Neural progenitor cell (in vitro differentiated cells): Measurements from ENCODE around the gene COQ2. TPM values are rescaled to one million over a fixed set of nuclear protein-coding genes. Genes with fewer than 3 reads are reported as not detected.

Experiments used
- DNase-seq: peaks from one replicate; pipeline ENCODE4 v3.0.0-alpha.2; 2016; ENCODE audit warnings: low spot score
- H2AFZ ChIP-seq: fragments of 200-600 bp; sonication (generic); replicated peaks from 2 replicates; pipeline ENCODE4 v1.6.1; 2016; ENCODE audit warnings: antibody characterized with exemption
- H3F3A ChIP-seq: fragments of 200-600 bp; sonication (generic); 2 replicates; pipeline ENCODE4 v1.6.1; 2016; ENCODE audit warnings: antibody characterized with exemption, low read depth
- H3K27ac ChIP-seq: fragments of 200-600 bp; sonication (generic); 2 replicates; pipeline ENCODE4 v1.5.1; 2016; ENCODE audit warnings: mild to moderate bottlenecking
- H3K27me3 ChIP-seq: fragments of 200-600 bp; sonication (generic); 2 replicates; pipeline ENCODE4 v1.6.1; 2016; ENCODE audit warnings: mild to moderate bottlenecking, moderate library complexity
- H3K36me3 ChIP-seq: fragments of 200-600 bp; sonication (generic); 2 replicates; pipeline ENCODE4 v1.5.1; 2016
- H3K4me1 ChIP-seq: fragments of 200-600 bp; sonication (generic); 2 replicates; pipeline ENCODE4 v1.6.1; 2016; ENCODE audit warnings: mixed run types
- H3K4me2 ChIP-seq: fragments of 200-600 bp; sonication (generic); 2 replicates; pipeline ENCODE4 v1.6.1; 2016
- H3K4me3 ChIP-seq: fragments of 200-600 bp; sonication (generic); 2 replicates; pipeline ENCODE4 v1.5.1; 2016
- H3K79me2 ChIP-seq: fragments of 200-600 bp; sonication (generic); 2 replicates; pipeline ENCODE4 v1.6.1; 2016; ENCODE audit warnings: low read depth
- H3K9ac ChIP-seq: fragments of 200-600 bp; sonication (generic); 2 replicates; pipeline ENCODE4 v1.6.1; 2016
- H3K9me3 ChIP-seq: fragments of 200-600 bp; sonication (generic); 2 replicates; pipeline ENCODE4 v1.5.1; 2016; ENCODE audit warnings: low read depth
- H4K20me1 ChIP-seq: fragments of 200-600 bp; sonication (generic); 2 replicates; pipeline ENCODE4 v1.6.1; 2016; ENCODE audit warnings: low read depth
- H3K27ac Mint-ChIP-seq: 3 replicates; pipeline ENCODE4 v1.8.0; 2021; ENCODE audit warnings: mixed read lengths
- H3K27me3 Mint-ChIP-seq: 2 replicates; pipeline ENCODE4 v1.8.0; 2022; ENCODE audit warnings: low read depth, mild to moderate bottlenecking, inconsistent platforms, moderate library complexity, mixed read lengths; ENCODE audit not compliant: insufficient read depth
- H3K36me3 Mint-ChIP-seq: 3 replicates; pipeline ENCODE4 v1.8.0; 2021; ENCODE audit warnings: mixed read lengths
- H3K4me1 Mint-ChIP-seq: 3 replicates; pipeline ENCODE4 v1.8.0; 2021; ENCODE audit warnings: mixed read lengths
- H3K4me3 Mint-ChIP-seq: 3 replicates; pipeline ENCODE4 v1.8.0; 2021; ENCODE audit warnings: mild to moderate bottlenecking, moderate library complexity, mixed read lengths
- H3K9me3 Mint-ChIP-seq: 3 replicates; pipeline ENCODE4 v1.8.0; 2020; ENCODE audit warnings: mixed read lengths
- EZH2 ChIP-seq: fragments of 200-600 bp; sonication (generic); IDR thresholded peaks from 2 replicates; pipeline ENCODE4 v1.6.1; 2017; ENCODE audit warnings: antibody characterized with exemption, mild to moderate bottlenecking, moderate library complexity
- EZH2phosphoT487 ChIP-seq: fragments of 200-600 bp; sonication (generic); IDR thresholded peaks from 2 replicates; pipeline ENCODE4 v1.6.1; 2017; ENCODE audit warnings: antibody characterized with exemption
- total RNA-seq: library from RNA; depleted of rRNA; stranded (reverse); fragments of >200 nt; gene quantifications from 2 replicates; pipeline ENCODE4 v1.2.3, GENCODE V29; 2015; ENCODE audit warnings: low replicate concordance
- TF ChIP-seq, protein P1 (sequence below): fragments of 200-600 bp; sonication (generic); IDR thresholded peaks from 2 replicates; pipeline ENCODE4 v1.5.1; 2017; ENCODE audit warnings: antibody characterized with exemption, mild to moderate bottlenecking

Gene COQ2
- total RNA-seq, 1 donor from 2014 or later = 32.7 TPM

DNA sequence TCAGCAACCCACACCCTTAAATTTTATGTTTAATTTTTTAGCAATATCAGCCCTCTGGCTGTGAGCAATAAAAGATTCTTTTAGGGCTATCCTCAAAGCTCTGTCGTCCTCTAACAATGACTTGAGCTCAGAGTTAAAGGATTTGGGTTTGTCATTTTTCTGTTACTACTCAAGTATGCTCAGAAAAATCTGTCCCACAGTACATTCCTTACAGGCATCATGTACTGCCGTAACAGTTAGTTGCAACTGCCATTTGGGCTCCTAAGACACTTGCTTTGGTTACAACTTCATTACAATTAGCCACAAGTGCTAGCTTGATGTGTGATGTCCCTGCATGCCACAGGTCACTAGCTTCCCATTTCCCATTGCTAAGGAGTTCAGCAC, 33.2 kb downstream of the COQ2 start:
- Histone ChIP-seq H3K36me3 (no peaks in the 10 kb centered on the region), H3K27ac (no peak overlapping the region), H3K4me2 (no peak overlapping the region), H3K4me3 (no peak overlapping the region), H3K27me3 (no peaks in the 10 kb centered on the region), H3K9me3 (no peaks in the 10 kb centered on the region), H4K20me1 (no peaks in the 10 kb centered on the region), H3F3A (no peaks in the 10 kb centered on the region), H3K79me2 (no peaks in the 10 kb centered on the region), H3K4me1 (peaks cover 11% of the 10 kb centered on the region), H2AFZ (no peak overlapping the region), H3K9ac (no peak overlapping the region)
- Mint-ChIP-seq H3K4me3 (no peak overlapping the region), H3K36me3 (no peaks in the 10 kb centered on the region), H3K27me3 (no peaks in the 10 kb centered on the region), H3K4me1 (peaks cover 10% of the 10 kb centered on the region), H3K9me3 (no peaks in the 10 kb centered on the region), H3K27ac (no peak overlapping the region)
- no peak for DNase-seq
- TF ChIP-seq EZH2 (no peak), EZH2phosphoT487 (no peak)
- TF ChIP-seq, protein P1, sequence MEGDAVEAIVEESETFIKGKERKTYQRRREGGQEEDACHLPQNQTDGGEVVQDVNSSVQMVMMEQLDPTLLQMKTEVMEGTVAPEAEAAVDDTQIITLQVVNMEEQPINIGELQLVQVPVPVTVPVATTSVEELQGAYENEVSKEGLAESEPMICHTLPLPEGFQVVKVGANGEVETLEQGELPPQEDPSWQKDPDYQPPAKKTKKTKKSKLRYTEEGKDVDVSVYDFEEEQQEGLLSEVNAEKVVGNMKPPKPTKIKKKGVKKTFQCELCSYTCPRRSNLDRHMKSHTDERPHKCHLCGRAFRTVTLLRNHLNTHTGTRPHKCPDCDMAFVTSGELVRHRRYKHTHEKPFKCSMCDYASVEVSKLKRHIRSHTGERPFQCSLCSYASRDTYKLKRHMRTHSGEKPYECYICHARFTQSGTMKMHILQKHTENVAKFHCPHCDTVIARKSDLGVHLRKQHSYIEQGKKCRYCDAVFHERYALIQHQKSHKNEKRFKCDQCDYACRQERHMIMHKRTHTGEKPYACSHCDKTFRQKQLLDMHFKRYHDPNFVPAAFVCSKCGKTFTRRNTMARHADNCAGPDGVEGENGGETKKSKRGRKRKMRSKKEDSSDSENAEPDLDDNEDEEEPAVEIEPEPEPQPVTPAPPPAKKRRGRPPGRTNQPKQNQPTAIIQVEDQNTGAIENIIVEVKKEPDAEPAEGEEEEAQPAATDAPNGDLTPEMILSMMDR = no peak

DNA sequence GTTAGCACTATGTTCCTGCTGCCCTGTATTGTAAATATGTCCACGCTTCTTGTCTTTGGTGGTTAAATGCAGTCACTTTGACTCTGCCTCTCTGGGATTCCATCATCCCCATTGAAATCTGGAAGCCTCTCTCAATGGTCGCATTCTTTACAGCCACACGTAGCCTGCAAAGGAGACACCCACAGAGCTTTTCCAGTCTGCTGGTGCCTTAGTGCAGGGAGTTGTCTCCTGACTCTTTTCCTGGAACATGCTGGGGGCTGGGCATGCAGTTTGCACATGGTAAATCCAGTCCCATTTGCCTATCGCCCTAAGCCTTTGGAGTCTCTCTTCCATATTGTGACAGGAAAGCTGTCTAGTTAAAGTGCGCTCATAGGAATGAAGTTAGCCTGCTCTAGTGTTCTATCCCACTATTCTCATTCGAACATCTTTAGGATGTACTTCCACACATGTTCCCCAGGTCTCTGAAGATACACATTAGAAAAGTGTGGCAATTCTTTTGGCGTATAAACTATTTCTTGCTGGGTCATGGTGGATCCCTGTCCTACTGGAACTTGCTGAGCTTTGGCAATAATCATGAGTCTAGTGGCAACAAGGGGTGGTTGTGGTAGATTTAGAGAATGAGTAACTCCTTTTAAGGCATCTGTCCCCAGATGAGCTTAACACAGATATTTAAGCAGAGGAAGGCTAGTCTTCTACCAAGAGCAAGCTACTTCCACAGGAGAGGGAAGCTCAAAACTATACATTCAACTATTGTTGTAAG, 33.7 kb downstream of the COQ2 start:
- Histone ChIP-seq H3F3A (no peaks in the 10 kb centered on the region), H3K4me1 (peaks cover 11% of the 10 kb centered on the region), H3K27me3 (no peaks in the 10 kb centered on the region), H3K4me3 (no peak overlapping the region), H3K36me3 (no peaks in the 10 kb centered on the region), H3K79me2 (no peaks in the 10 kb centered on the region), H4K20me1 (no peaks in the 10 kb centered on the region), H3K4me2 (peak overlapping the region; percentile 47), H2AFZ (peak overlapping the region; percentile 77), H3K9me3 (no peaks in the 10 kb centered on the region), H3K9ac (no peak overlapping the region), H3K27ac (no peak overlapping the region)
- DNase-seq = peak; percentile 52
- Mint-ChIP-seq H3K27me3 (no peaks in the 10 kb centered on the region), H3K4me1 (peaks cover 10% of the 10 kb centered on the region), H3K4me3 (no peak overlapping the region), H3K36me3 (no peaks in the 10 kb centered on the region), H3K9me3 (no peaks in the 10 kb centered on the region), H3K27ac (no peak overlapping the region)
- TF ChIP-seq, protein P1 = no peak
- no peak for TF ChIP-seq EZH2phosphoT487
- no peak for TF ChIP-seq EZH2

DNA sequence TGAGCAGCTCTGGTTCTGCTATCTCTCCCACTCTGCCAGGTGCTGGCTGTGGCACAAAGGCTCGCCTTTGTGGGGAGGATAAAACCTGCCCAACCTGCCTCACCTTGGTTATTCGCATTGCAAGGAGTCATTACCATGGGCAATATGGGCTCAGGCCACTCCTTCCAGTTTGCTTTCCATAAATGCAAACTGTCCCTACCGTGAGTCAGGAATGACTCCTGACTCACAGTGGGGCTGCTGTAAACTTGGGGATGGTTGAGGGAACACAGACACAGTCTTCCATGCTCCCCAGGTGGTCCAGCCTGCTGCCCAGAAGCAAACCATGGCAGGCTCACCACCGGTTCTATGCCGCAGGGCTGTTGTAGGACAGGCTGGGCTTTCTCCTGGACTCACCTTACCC, 36.1 kb downstream of the COQ2 start:
- Mint-ChIP-seq H3K4me3 (no peak overlapping the region), H3K4me1 (peaks cover 10% of the 10 kb centered on the region), H3K9me3 (no peaks in the 10 kb centered on the region), H3K27ac (no peak overlapping the region), H3K36me3 (no peaks in the 10 kb centered on the region), H3K27me3 (no peaks in the 10 kb centered on the region)
- no peaks in the 10 kb centered on the region for H3K79me2 ChIP-seq
- no peak overlapping the region for H3K9ac ChIP-seq
- no peak overlapping the region for H3K4me3 ChIP-seq
- no peak overlapping the region for H3K4me2 ChIP-seq
- no peak overlapping the region for H2AFZ ChIP-seq
- TF ChIP-seq EZH2phosphoT487 (no peak), EZH2 (no peak)
- TF ChIP-seq, protein P1 = no peak
- no peak for DNase-seq
- peaks cover 11% of the 10 kb centered on the region for H3K4me1 ChIP-seq
- no peaks in the 10 kb centered on the region for H4K20me1 ChIP-seq
- no peaks in the 10 kb centered on the region for H3F3A ChIP-seq
- H3K27me3 ChIP-seq = no peaks in the 10 kb centered on the region
- no peak overlapping the region for H3K27ac ChIP-seq
- H3K36me3 ChIP-seq = no peaks in the 10 kb centered on the region
- no peaks in the 10 kb centered on the region for H3K9me3 ChIP-seq
